MM.1S (cell line): ENCODE data around the gene PRLH.

Experiments
- DNase-seq: peaks from one replicate; pipeline ENCODE4 v3.0.0-alpha.2; 2015
- H2AFZ ChIP-seq: fragments of 300-600 bp; sonication (generic); 2 replicates; pipeline ENCODE4 v1.6.0; 2016; ENCODE audit warnings: antibody characterized with exemption, low read length
- H3F3A ChIP-seq: fragments of 300-600 bp; sonication (generic); 2 replicates; pipeline ENCODE4 v1.6.1; 2016; ENCODE audit warnings: mild to moderate bottlenecking, antibody characterized with exemption, low read length, moderate library complexity, mixed read lengths; ENCODE audit not compliant: insufficient read depth
- H3K27ac ChIP-seq: fragments of 300-600 bp; sonication (generic); 2 replicates; pipeline ENCODE4 v1.5.1; 2016; ENCODE audit warnings: mild to moderate bottlenecking, low read length
- H3K27me3 ChIP-seq: fragments of 300-600 bp; sonication (generic); replicated peaks from 2 replicates; pipeline ENCODE4 v1.6.0; 2016; ENCODE audit warnings: low read length; ENCODE audit not compliant: insufficient read depth
- H3K36me3 ChIP-seq: fragments of 300-600 bp; sonication (generic); replicated peaks from 2 replicates; pipeline ENCODE4 v1.6.1; 2016; ENCODE audit warnings: mild to moderate bottlenecking, low read length, mixed read lengths; ENCODE audit not compliant: insufficient read depth
- H3K4me1 ChIP-seq: fragments of 300-600 bp; sonication (generic); 2 replicates; pipeline ENCODE4 v1.6.1; 2016; ENCODE audit warnings: low read length, mixed read lengths
- H3K4me2 ChIP-seq: fragments of 300-600 bp; sonication (generic); 2 replicates; pipeline ENCODE4 v1.6.0; 2016; ENCODE audit warnings: low read depth, low read length
- H3K4me3 ChIP-seq: fragments of 300-600 bp; sonication (generic); 2 replicates; pipeline ENCODE4 v1.5.1; 2016; ENCODE audit warnings: low read length, mixed read lengths
- H3K79me2 ChIP-seq: fragments of 300-600 bp; sonication (generic); 2 replicates; pipeline ENCODE4 v1.6.1; 2016; ENCODE audit warnings: mixed run types, low read length, mixed read lengths
- H3K9ac ChIP-seq: fragments of 300-600 bp; sonication (generic); 2 replicates; pipeline ENCODE4 v1.6.1; 2016; ENCODE audit warnings: low read length, mixed read lengths
- H3K9me2 ChIP-seq: fragments of 300-600 bp; sonication (generic); replicated peaks from 2 replicates; pipeline ENCODE4 v1.6.1; 2016; ENCODE audit warnings: mild to moderate bottlenecking, low read length, mixed read lengths; ENCODE audit not compliant: insufficient read depth
- H3K9me3 ChIP-seq: fragments of 300-600 bp; sonication (generic); replicated peaks from 2 replicates; pipeline ENCODE4 v1.6.1; 2016; ENCODE audit warnings: mild to moderate bottlenecking, low read length, mixed read lengths; ENCODE audit not compliant: insufficient read depth
- H4K20me1 ChIP-seq: fragments of 300-600 bp; sonication (generic); 2 replicates; pipeline ENCODE4 v1.6.1; 2016; ENCODE audit warnings: mild to moderate bottlenecking, low read length, moderate library complexity, mixed read lengths; ENCODE audit not compliant: insufficient read depth
- EZH2 ChIP-seq: fragments of 300-600 bp; sonication (generic); optimal IDR thresholded peaks from 2 replicates; pipeline ENCODE3; 2017; ENCODE audit warnings: low read depth, mild to moderate bottlenecking, antibody characterized with exemption, low read length, mixed read lengths
- EZH2phosphoT487 ChIP-seq: fragments of 300-600 bp; sonication (generic); IDR thresholded peaks from 2 replicates; pipeline ENCODE4 v1.6.1; 2018; ENCODE audit warnings: antibody characterized with exemption, low read length
- TF ChIP-seq, protein P1 (sequence below): fragments of 300-600 bp; sonication (generic); IDR thresholded peaks from 2 replicates; pipeline ENCODE4 v1.5.1; 2016; ENCODE audit warnings: antibody characterized with exemption, low read length, mixed read lengths

The PRLH gene

DNA sequence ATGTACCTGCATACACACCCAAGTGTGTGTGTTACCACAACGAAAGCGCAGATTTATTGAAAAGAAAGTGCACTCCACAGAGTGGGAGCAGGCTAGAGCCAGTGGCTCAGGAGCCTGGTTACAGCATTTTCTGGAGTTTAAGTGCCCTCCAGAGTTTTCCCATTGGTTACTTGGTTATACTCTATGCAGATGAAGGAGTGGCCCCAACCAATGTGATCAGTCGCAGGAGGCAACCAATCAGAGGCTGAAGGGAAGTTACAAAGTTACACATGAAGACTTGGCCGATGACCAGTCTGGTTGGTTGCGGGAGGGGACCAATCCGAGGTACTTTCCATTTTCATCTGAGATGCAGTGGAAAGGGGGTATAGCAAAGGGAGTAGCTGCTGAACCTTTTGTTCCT lies 13.5 kb upstream of the PRLH start:
- H3K4me3 ChIP-seq = no peak overlapping the region
- H3K9me2 ChIP-seq = no peaks in the 10 kb centered on the region
- H2AFZ ChIP-seq = no peak overlapping the region
- no peaks in the 10 kb centered on the region for H3K9me3 ChIP-seq
- no peak overlapping the region for H3K9ac ChIP-seq
- H4K20me1 ChIP-seq = no peaks in the 10 kb centered on the region
- H3K27me3 ChIP-seq = peaks cover 20% of the 10 kb centered on the region
- no peaks in the 10 kb centered on the region for H3K79me2 ChIP-seq
- peaks cover 9% of the 10 kb centered on the region for H3F3A ChIP-seq
- no peak overlapping the region for H3K27ac ChIP-seq
- DNase-seq = no peak
- no peaks in the 10 kb centered on the region for H3K36me3 ChIP-seq
- no peak overlapping the region for H3K4me2 ChIP-seq
- TF ChIP-seq, protein P1, sequence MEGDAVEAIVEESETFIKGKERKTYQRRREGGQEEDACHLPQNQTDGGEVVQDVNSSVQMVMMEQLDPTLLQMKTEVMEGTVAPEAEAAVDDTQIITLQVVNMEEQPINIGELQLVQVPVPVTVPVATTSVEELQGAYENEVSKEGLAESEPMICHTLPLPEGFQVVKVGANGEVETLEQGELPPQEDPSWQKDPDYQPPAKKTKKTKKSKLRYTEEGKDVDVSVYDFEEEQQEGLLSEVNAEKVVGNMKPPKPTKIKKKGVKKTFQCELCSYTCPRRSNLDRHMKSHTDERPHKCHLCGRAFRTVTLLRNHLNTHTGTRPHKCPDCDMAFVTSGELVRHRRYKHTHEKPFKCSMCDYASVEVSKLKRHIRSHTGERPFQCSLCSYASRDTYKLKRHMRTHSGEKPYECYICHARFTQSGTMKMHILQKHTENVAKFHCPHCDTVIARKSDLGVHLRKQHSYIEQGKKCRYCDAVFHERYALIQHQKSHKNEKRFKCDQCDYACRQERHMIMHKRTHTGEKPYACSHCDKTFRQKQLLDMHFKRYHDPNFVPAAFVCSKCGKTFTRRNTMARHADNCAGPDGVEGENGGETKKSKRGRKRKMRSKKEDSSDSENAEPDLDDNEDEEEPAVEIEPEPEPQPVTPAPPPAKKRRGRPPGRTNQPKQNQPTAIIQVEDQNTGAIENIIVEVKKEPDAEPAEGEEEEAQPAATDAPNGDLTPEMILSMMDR = no peak
- TF ChIP-seq EZH2phosphoT487 = no peak
- no peak for TF ChIP-seq EZH2
- peaks cover 10% of the 10 kb centered on the region for H3K4me1 ChIP-seq

DNA sequence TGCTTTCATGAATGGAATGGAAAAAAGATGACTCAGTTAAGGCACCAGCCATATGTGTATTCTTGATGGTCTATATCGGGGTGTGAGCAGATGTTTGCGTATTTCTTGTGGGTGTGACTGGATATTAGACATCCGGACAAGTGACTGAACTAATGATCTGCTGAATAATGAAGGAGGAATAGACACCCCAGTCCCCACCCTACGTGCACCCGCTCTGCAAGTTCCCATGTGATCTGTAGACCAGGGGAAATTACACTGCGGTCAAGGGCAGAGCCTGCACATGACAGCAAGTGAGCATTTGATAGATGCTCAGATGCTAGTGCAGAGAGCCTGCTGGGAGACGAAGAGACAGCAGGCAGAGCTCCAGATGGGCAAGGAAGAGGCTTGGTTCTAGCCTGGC lies 12.4 kb upstream of the PRLH start:
- Histone ChIP-seq H3K27me3 (peaks cover 20% of the 10 kb centered on the region), H3K4me2 (no peak overlapping the region), H3F3A (peaks cover 10% of the 10 kb centered on the region), H2AFZ (no peak overlapping the region), H3K9me2 (no peaks in the 10 kb centered on the region), H3K4me1 (peaks cover 13% of the 10 kb centered on the region), H3K27ac (no peak overlapping the region), H3K9ac (no peak overlapping the region), H3K36me3 (no peaks in the 10 kb centered on the region), H3K9me3 (no peaks in the 10 kb centered on the region), H4K20me1 (no peaks in the 10 kb centered on the region), H3K79me2 (no peaks in the 10 kb centered on the region), H3K4me3 (no peak overlapping the region)
- no peak for TF ChIP-seq EZH2phosphoT487
- TF ChIP-seq EZH2 = no peak
- TF ChIP-seq, protein P1 = no peak
- no peak for DNase-seq

DNA sequence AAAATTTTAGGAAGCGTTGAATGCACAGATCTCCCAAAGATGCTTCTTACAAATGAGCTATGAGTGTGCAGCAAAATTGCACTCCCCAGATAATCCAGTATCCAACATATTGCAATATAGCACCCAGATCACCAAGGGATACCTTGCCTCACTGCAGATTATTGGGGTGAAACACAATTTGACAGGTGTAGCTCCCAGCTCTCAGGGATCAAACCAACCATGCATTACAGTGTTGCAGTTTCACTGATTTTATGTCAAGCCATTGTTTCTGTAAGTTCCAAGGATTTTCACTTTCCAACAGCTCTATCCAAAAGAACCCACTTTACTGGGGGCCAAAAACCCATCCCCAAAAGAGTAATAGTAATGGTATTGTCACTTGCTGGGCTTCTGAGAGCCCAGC lies 10.8 kb upstream of the PRLH start:
- H3F3A ChIP-seq = peaks cover 10% of the 10 kb centered on the region
- H3K9me2 ChIP-seq = no peaks in the 10 kb centered on the region
- no peaks in the 10 kb centered on the region for H3K9me3 ChIP-seq
- H2AFZ ChIP-seq = no peak overlapping the region
- H3K4me3 ChIP-seq = no peak overlapping the region
- DNase-seq = no peak
- H3K36me3 ChIP-seq = no peaks in the 10 kb centered on the region
- no peak overlapping the region for H3K4me2 ChIP-seq
- H3K79me2 ChIP-seq = no peaks in the 10 kb centered on the region
- peaks cover 13% of the 10 kb centered on the region for H3K4me1 ChIP-seq
- no peak overlapping the region for H3K27ac ChIP-seq
- peaks cover 20% of the 10 kb centered on the region for H3K27me3 ChIP-seq
- TF ChIP-seq EZH2phosphoT487 (no peak), EZH2 (no peak)
- TF ChIP-seq, protein P1 = no peak
- no peaks in the 10 kb centered on the region for H4K20me1 ChIP-seq
- no peak overlapping the region for H3K9ac ChIP-seq
